Ishikawa (cell line): ENCODE measurements around the gene RNF8.

Source experiments
- CEBPB ChIP-seq: IDR thresholded peaks from 2 replicates; pipeline ENCODE4 v1.6.1; 2012
- CREB1 ChIP-seq: IDR thresholded peaks from 2 replicates; pipeline ENCODE4 v1.6.1; 2012; ENCODE audit warnings: low read depth
- EGR1 ChIP-seq: IDR thresholded peaks from 2 replicates; pipeline ENCODE4 v1.6.1; 2012
- EP300 ChIP-seq: IDR thresholded peaks from 2 replicates; pipeline ENCODE4 v1.6.1; 2012; ENCODE audit warnings: borderline replicate concordance
- FOXM1 ChIP-seq: IDR thresholded peaks from 2 replicates; pipeline ENCODE4 v1.6.1; 2012; ENCODE audit warnings: low read depth, borderline replicate concordance
- MAX ChIP-seq: IDR thresholded peaks from 2 replicates; pipeline ENCODE4 v1.6.1; 2012
- RAD21 ChIP-seq: IDR thresholded peaks from 2 replicates; pipeline ENCODE4 v1.6.1; 2012; ENCODE audit warnings: low read depth
- REST ChIP-seq: IDR thresholded peaks from 2 replicates; pipeline ENCODE4 v1.6.1; 2012; ENCODE audit warnings: low read depth, mild to moderate bottlenecking
- TEAD4 ChIP-seq: IDR thresholded peaks from 2 replicates; pipeline ENCODE4 v1.6.1; 2012

- TF ChIP-seq MAX (no peak), EGR1 (no peak), TEAD4 (no peak), EP300 (no peak), REST (no peak), RAD21 (no peak), FOXM1 (no peak), CREB1 (no peak), CEBPB (no peak)
These were observed 29.4 kb upstream of the RNF8 start for GRCh38 chr6:37324131-37325033.
